HG03060 (cell line): ENCODE results near the gene ADGRB2.

Experiments used
- ATAC-seq: cut with Tn5 transposase; IDR thresholded peaks from one replicate; pipeline ENCODE4 v1.9.1; 2021; ENCODE audit warnings: low read depth, moderate number of reproducible peaks; ENCODE audit not compliant: unreplicated experiment

ADGRB2 gene

GRCh38 chr1:31796707-31797106 is 32.6 kb upstream of the ADGRB2 start:
- no peak for ATAC-seq

GRCh38 chr1:31795801-31796621 is 31.9 kb upstream of the ADGRB2 start:
- ATAC-seq: no peak

GRCh38 chr1:31795096-31795675 is 31.0 kb upstream of the ADGRB2 start:
- no peak for ATAC-seq

GRCh38 chr1:31793586-31794285 is 29.6 kb upstream of the ADGRB2 start:
- ATAC-seq: no peak

GRCh38 chr1:31793086-31793485 is 28.9 kb upstream of the ADGRB2 start:
- ATAC-seq: no peak

GRCh38 chr1:31792541-31792940 is 28.4 kb upstream of the ADGRB2 start:
- no peak for ATAC-seq

GRCh38 chr1:31792116-31792515 is 28.0 kb upstream of the ADGRB2 start:
- no peak for ATAC-seq

GRCh38 chr1:31791131-31791858 is 27.2 kb upstream of the ADGRB2 start:
- ATAC-seq: no peak

- ATAC-seq: no peak
Measured at GRCh38 chr1:31790641-31791091, 26.5 kb upstream of the ADGRB2 start.

- ATAC-seq: no peak
Measured at GRCh38 chr1:31790140-31790539, 26.0 kb upstream of the ADGRB2 start.

GRCh38 chr1:31789259-31790065 is 25.3 kb upstream of the ADGRB2 start:
- no peak for ATAC-seq

- no peak for ATAC-seq
Measured at GRCh38 chr1:31788825-31789256, 24.7 kb upstream of the ADGRB2 start.

- no peak for ATAC-seq
Measured at GRCh38 chr1:31788138-31788824, 24.1 kb upstream of the ADGRB2 start.

- ATAC-seq: no peak
Measured at GRCh38 chr1:31787786-31788137, 23.6 kb upstream of the ADGRB2 start.

GRCh38 chr1:31787261-31787660 is 23.1 kb upstream of the ADGRB2 start:
- no peak for ATAC-seq

GRCh38 chr1:31786366-31787060 is 22.4 kb upstream of the ADGRB2 start:
- ATAC-seq: no peak

GRCh38 chr1:31785947-31786290 is 21.8 kb upstream of the ADGRB2 start:
- ATAC-seq: no peak

- no peak for ATAC-seq
Measured at GRCh38 chr1:31785020-31785946, 21.1 kb upstream of the ADGRB2 start.
